Measurements from ENCODE around the gene GRIK3. TPM values are rescaled to one million over a fixed set of nuclear protein-coding genes. Genes with fewer than 3 reads are reported as not detected.
"Not testable (repeated sequence)": the region's sequence is repeated elsewhere in the genome, so short reads cannot be mapped to it uniquely, and the experiment has no call there.

GRIK3 gene
- total RNA-seq, 1 donor from 2014 or later: not detected

- Mint-ChIP-seq H3K9me3 (ENCODE audit: unreplicated experiment) (no peaks in the 10 kb centered on the region), H3K4me1 (ENCODE audit: unreplicated experiment) (no peaks in the 10 kb centered on the region), H3K27ac (ENCODE audit: unreplicated experiment) (no peak overlapping the region), H3K4me3 (ENCODE audit: unreplicated experiment) (no peak overlapping the region), H3K36me3 (ENCODE audit: unreplicated experiment) (no peaks in the 10 kb centered on the region), H3K27me3 (ENCODE audit: unreplicated experiment) (peaks cover 10% of the 10 kb centered on the region)
- no peak for DNase-seq (ENCODE audit: extremely low spot score, unreplicated experiment)
- no peak for TF ChIP-seq CTCF (IDR thresholded peaks at IDR 0.05)
Measured at GRCh38 chr1:36771240-36771639, 263.1 kb downstream of the GRIK3 start.

GRCh38 chr1:36769886-36770830, 264.2 kb downstream of the GRIK3 start:
- DNase-seq (ENCODE audit: extremely low spot score, unreplicated experiment): no peak
- Mint-ChIP-seq H3K36me3 (ENCODE audit: unreplicated experiment) (no peaks in the 10 kb centered on the region), H3K4me3 (ENCODE audit: unreplicated experiment) (no peak overlapping the region)

GRCh38 chr1:36768486-36769178, 265.7 kb downstream of the GRIK3 start:
- no peaks in the 10 kb centered on the region for H3K36me3 Mint-ChIP-seq (ENCODE audit: unreplicated experiment)
- no peak overlapping the region for H3K4me3 Mint-ChIP-seq (ENCODE audit: unreplicated experiment)
- peaks cover 7% of the 10 kb centered on the region for H3K27me3 Mint-ChIP-seq (ENCODE audit: unreplicated experiment)
- H3K27ac Mint-ChIP-seq (ENCODE audit: unreplicated experiment): no peak overlapping the region
- no peak for DNase-seq (ENCODE audit: extremely low spot score, unreplicated experiment)
- no peaks in the 10 kb centered on the region for H3K4me1 Mint-ChIP-seq (ENCODE audit: unreplicated experiment)
- no peak for TF ChIP-seq CTCF (IDR thresholded peaks at IDR 0.05)
- no peaks in the 10 kb centered on the region for H3K9me3 Mint-ChIP-seq (ENCODE audit: unreplicated experiment)

More at GRCh38 chr1:36769886-36770830, 264.2 kb downstream of the GRIK3 start:
- Mint-ChIP-seq H3K27ac (ENCODE audit: unreplicated experiment) (no peak overlapping the region), H3K9me3 (ENCODE audit: unreplicated experiment) (no peaks in the 10 kb centered on the region), H3K4me1 (ENCODE audit: unreplicated experiment) (no peaks in the 10 kb centered on the region), H3K27me3 (ENCODE audit: unreplicated experiment) (peaks cover 7% of the 10 kb centered on the region)
- TF ChIP-seq CTCF (IDR thresholded peaks at IDR 0.05): no peak

GRCh38 chr1:36767429-36767828, 266.9 kb downstream of the GRIK3 start:
- not testable (repeated sequence) for H3K27me3 Mint-ChIP-seq (ENCODE audit: unreplicated experiment); H3K4me3 Mint-ChIP-seq (ENCODE audit: unreplicated experiment); H3K9me3 Mint-ChIP-seq (ENCODE audit: unreplicated experiment); H3K36me3 Mint-ChIP-seq (ENCODE audit: unreplicated experiment); H3K4me1 Mint-ChIP-seq (ENCODE audit: unreplicated experiment); DNase-seq (ENCODE audit: extremely low spot score, unreplicated experiment); H3K27ac Mint-ChIP-seq (ENCODE audit: unreplicated experiment)

GRCh38 chr1:36766481-36766880, 267.8 kb downstream of the GRIK3 start:
- Mint-ChIP-seq H3K4me3 (ENCODE audit: unreplicated experiment) (no peak overlapping the region), H3K4me1 (ENCODE audit: unreplicated experiment) (no peaks in the 10 kb centered on the region), H3K27ac (ENCODE audit: unreplicated experiment) (no peak overlapping the region), H3K9me3 (ENCODE audit: unreplicated experiment) (no peaks in the 10 kb centered on the region), H3K27me3 (ENCODE audit: unreplicated experiment) (peaks cover 2% of the 10 kb centered on the region), H3K36me3 (ENCODE audit: unreplicated experiment) (no peaks in the 10 kb centered on the region)
- TF ChIP-seq CTCF (IDR thresholded peaks at IDR 0.05): no peak
- DNase-seq (ENCODE audit: extremely low spot score, unreplicated experiment): no peak
